RWPE1 (cell line): ENCODE data around the gene HTR7.

ENCODE experiments used
- CTCF ChIA-PET: fragments of 350-600 bp; sonication (Branson Sonifier 250); formaldehyde crosslinking; extraction: SDS; loops from one replicate; lab custom pipeline; 2021; lab: Yijun Ruan, JAX
- POLR2A ChIA-PET: fragments of 400-600 bp; formaldehyde crosslinking; extraction: SDS; loops from one replicate; lab custom pipeline; 2020; ENCODE audit warnings: antibody characterized with exemption; ENCODE audit not compliant: low non-redundant PET; lab: Yijun Ruan, JAX
- DNase-seq: peaks from one replicate; pipeline ENCODE4 v3.0.0; 2012; ENCODE audit warnings: low spot score
- H3K27ac ChIP-seq: fragments of 450-650 bp; 2 replicates; pipeline ENCODE4 v1.5.1; 2017
- CTCF ChIP-seq: fragments of 450-650 bp; conservative IDR thresholded peaks from 2 replicates; pipeline ENCODE4 v1.5.1; 2017; ENCODE audit warnings: low read depth, mild to moderate bottlenecking

The HTR7 gene

GRCh38 chr10:90855126-90855525, 2.7 kb downstream of the HTR7 start:
- TF ChIP-seq CTCF: no peak
- POLR2A ChIA-PET: no interaction called here
- H3K27ac ChIP-seq: no peak overlapping the region
- CTCF ChIA-PET: interaction anchor here (0.6 to 1.1 kb wide), 4 partner anchors 17 to 104 kb away, joined by 3 to 5 read pairs (median 4); no protein-coding TSS in a partner anchor
- no peak for DNase-seq

- TF ChIP-seq CTCF: no peak
- DNase-seq: peak; percentile 64
- POLR2A ChIA-PET: no interaction called here
- peak overlapping the region; percentile 63 for H3K27ac ChIP-seq
- CTCF ChIA-PET: interaction anchor here (0.7 to 1.0 kb wide), 2 partner anchors 11 to 62 kb away, joined by 3 read pairs; no protein-coding TSS in a partner anchor
Measured at GRCh38 chr10:90849956-90850749, 7.7 kb downstream of the HTR7 start.

- POLR2A ChIA-PET: interaction anchor here (0.6 to 1.0 kb wide), 2 partner anchors 13 to 131 kb away, joined by 3 read pairs; no protein-coding TSS in a partner anchor
- DNase-seq: peak; percentile 82
- no peak overlapping the region for H3K27ac ChIP-seq
- CTCF ChIA-PET: interaction anchor here (1.3 to 1.8 kb wide), 3 partner anchors 10 to 60 kb away, joined by 3 to 10 read pairs (median 6); partner anchors contain the start of gene HTR7
- TF ChIP-seq CTCF: no peak
Measured at GRCh38 chr10:90847436-90847835, 10.4 kb downstream of the HTR7 start.

GRCh38 chr10:90846746-90847145, 11.1 kb downstream of the HTR7 start:
- POLR2A ChIA-PET: no interaction called here
- H3K27ac ChIP-seq: no peak overlapping the region
- DNase-seq: no peak
- CTCF ChIA-PET: interaction anchor here (1.3 to 1.8 kb wide), 3 partner anchors 10 to 59 kb away, joined by 3 to 10 read pairs (median 6); partner anchors contain the start of gene HTR7
- no peak for TF ChIP-seq CTCF

DNA sequence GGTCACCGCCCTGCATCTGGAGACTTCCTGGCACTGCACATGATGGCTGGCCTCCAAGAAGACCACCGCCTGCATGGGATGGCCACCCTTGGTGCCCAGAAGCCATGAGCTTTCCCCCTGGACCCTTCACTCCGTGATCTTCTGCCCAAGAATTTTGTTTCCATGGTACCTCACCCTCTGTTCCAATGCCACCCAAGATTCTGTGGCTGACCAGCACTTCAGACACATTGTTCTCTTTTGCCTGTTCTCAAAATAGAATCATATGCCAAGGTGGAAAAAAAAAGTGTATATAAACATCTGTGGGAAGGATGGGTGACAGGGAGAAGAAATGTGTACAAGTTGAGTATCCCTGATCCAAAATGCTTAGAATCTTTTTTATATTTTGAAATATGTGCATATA, 12.1 kb downstream of the HTR7 start:
- no peak for TF ChIP-seq CTCF
- H3K27ac ChIP-seq: no peak overlapping the region
- POLR2A ChIA-PET: no interaction called here
- no peak for DNase-seq
- CTCF ChIA-PET: no interaction called here

DNA sequence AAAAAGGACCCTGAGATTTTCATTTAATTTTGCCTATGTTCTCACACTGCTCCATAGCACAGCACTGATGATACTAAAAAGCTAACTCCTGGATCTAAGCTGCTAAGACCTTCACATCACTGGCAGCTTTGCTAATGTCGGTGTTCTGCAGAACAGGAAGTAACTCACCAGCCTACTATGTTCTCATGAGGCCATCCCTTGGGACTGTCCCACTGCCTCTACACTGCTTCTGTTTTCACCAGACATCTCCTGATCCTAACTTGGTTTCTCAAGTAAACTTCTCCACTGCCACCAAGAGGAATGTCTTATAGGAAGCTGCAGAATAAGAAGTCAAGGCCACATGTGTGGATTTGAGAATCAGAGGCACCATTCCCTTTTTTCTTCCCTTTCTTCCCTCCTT, 15.1 kb downstream of the HTR7 start:
- ChIA-PET POLR2A (interaction anchor here (0.6 to 0.7 kb wide), 2 partner anchors 568 to 1721 kb away, joined by 3 to 5 read pairs; no protein-coding TSS in a partner anchor), CTCF (interaction anchor here (0.6 to 0.8 kb wide), 2 partner anchors 29 to 55 kb away, joined by 3 read pairs; no protein-coding TSS in a partner anchor)

More for the DNA sequence above, 15.1 kb downstream of the HTR7 start:
- no peak for DNase-seq
- TF ChIP-seq CTCF: no peak
- no peak overlapping the region for H3K27ac ChIP-seq
